Osteoblast (primary cell): ENCODE results near the gene A2M. TPM values are rescaled to one million over a fixed set of nuclear protein-coding genes. Genes with fewer than 3 reads are reported as not detected.

Source experiments
- DNase-seq: peaks from one replicate; pipeline ENCODE4 v3.0.0; 2011; ENCODE audit warnings: low spot score, mixed read lengths; ENCODE audit not compliant: insufficient read length; ENCODE audit errors: missing footprints
- H2AFZ ChIP-seq: 2 replicates; pipeline ENCODE4 v1.6.0; 2011; ENCODE audit warnings: mild to moderate bottlenecking, low read length
- H3K27ac ChIP-seq: 2 replicates; pipeline ENCODE4 v1.5.1; 2011; ENCODE audit warnings: mild to moderate bottlenecking, low read depth, low read length, moderate library complexity
- H3K27me3 ChIP-seq: 2 replicates; pipeline ENCODE4 v1.6.0; 2012; ENCODE audit warnings: mild to moderate bottlenecking, control low read depth, inconsistent platforms, low read length, moderate library complexity; ENCODE audit not compliant: insufficient read depth
- H3K36me3 ChIP-seq: 2 replicates; pipeline ENCODE4 v1.5.1; 2011; ENCODE audit warnings: mild to moderate bottlenecking, low read length, control low read depth, moderate library complexity; ENCODE audit not compliant: insufficient read depth
- H3K4me1 ChIP-seq: 2 replicates; pipeline ENCODE4 v1.5.1; 2011; ENCODE audit warnings: mild to moderate bottlenecking, low read length, control low read depth, moderate library complexity; ENCODE audit not compliant: insufficient read depth
- H3K4me2 ChIP-seq: 2 replicates; pipeline ENCODE4 v1.6.0; 2011; ENCODE audit warnings: mild to moderate bottlenecking, low read length; ENCODE audit not compliant: insufficient read depth
- H3K4me3 ChIP-seq: fragments of 200-600 bp; sonication (generic); 3 replicates; pipeline ENCODE4 v1.5.1; 2012; ENCODE audit warnings: mild to moderate bottlenecking, low read length, inconsistent platforms; ENCODE audit not compliant: insufficient read depth
- H3K79me2 ChIP-seq: 2 replicates; pipeline ENCODE4 v1.6.0; 2012; ENCODE audit warnings: mild to moderate bottlenecking, low read length, control low read depth, inconsistent platforms; ENCODE audit not compliant: insufficient read depth
- H3K9me3 ChIP-seq: 2 replicates; pipeline ENCODE4 v1.5.1; 2011; ENCODE audit warnings: low read depth, low read length, control low read depth
- H4K20me1 ChIP-seq: 2 replicates; pipeline ENCODE4 v1.6.0; 2012; ENCODE audit warnings: mild to moderate bottlenecking, low read length, control low read depth; ENCODE audit not compliant: insufficient read depth
- total RNA-seq: library from RNA; depleted of rRNA; stranded (reverse); fragments of >200 nt; gene quantifications from 2 replicates; pipeline ENCODE4 v1.2.3, GENCODE V29; 2012
- TF ChIP-seq, protein P1 (sequence below): IDR thresholded peaks from 2 replicates; pipeline ENCODE4 v1.5.1; 2011; ENCODE audit warnings: mild to moderate bottlenecking, low read depth, low read length, moderate library complexity; ENCODE audit errors: extremely low read depth

The A2M gene
- total RNA-seq, 1 donor, result 2.2 TPM

DNA sequence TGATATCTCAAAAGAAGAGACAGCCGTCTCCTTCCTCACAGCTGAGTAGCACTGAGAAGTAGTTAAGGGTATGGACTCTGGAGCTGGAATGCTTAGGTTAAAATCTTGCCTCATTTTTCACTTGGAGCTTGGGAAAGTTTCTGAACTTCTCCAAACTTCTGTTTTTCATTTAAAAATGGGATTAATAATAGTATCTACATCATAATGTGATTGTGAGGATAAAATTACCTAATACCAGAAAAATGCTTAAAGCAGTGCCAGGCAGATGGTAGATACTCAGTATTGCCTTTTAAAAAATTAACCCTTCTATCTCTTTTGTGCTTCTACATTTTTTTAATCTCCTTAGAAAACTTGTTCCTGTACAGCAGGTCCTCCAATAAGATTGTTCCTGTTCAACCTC is 63.1 kb downstream of the A2M start:
- no peak overlapping the region for H2AFZ ChIP-seq
- TF ChIP-seq, protein P1, sequence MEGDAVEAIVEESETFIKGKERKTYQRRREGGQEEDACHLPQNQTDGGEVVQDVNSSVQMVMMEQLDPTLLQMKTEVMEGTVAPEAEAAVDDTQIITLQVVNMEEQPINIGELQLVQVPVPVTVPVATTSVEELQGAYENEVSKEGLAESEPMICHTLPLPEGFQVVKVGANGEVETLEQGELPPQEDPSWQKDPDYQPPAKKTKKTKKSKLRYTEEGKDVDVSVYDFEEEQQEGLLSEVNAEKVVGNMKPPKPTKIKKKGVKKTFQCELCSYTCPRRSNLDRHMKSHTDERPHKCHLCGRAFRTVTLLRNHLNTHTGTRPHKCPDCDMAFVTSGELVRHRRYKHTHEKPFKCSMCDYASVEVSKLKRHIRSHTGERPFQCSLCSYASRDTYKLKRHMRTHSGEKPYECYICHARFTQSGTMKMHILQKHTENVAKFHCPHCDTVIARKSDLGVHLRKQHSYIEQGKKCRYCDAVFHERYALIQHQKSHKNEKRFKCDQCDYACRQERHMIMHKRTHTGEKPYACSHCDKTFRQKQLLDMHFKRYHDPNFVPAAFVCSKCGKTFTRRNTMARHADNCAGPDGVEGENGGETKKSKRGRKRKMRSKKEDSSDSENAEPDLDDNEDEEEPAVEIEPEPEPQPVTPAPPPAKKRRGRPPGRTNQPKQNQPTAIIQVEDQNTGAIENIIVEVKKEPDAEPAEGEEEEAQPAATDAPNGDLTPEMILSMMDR, result no peak
- H3K27me3 ChIP-seq, result no peaks in the 10 kb centered on the region
- no peak overlapping the region for H3K27ac ChIP-seq
- H3K79me2 ChIP-seq, result no peaks in the 10 kb centered on the region
- H3K4me2 ChIP-seq, result no peak overlapping the region
- no peak overlapping the region for H3K4me3 ChIP-seq
- no peaks in the 10 kb centered on the region for H3K9me3 ChIP-seq
- H4K20me1 ChIP-seq, result no peaks in the 10 kb centered on the region
- no peak for DNase-seq
- H3K36me3 ChIP-seq, result no peaks in the 10 kb centered on the region
- H3K4me1 ChIP-seq, result no peaks in the 10 kb centered on the region

DNA sequence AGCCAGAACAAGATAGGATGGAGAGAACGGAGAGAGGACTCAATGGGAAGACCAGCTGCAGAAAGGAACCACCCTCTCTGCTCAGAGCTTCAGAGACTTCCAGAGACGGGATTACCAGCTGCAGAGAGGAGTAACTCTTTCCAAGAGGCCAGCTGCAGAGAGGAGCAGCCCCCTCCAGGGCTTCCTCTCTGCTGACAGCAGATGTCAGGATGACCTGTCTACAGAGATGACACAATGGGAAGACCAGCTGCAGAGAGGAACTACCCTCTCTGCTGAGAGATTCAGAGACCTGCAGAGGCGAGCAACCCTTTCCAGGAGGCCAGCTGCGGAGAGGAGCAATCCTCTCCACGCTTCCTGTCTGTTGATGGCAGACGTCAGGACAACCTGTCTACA is 64.6 kb downstream of the A2M start:
- Histone ChIP-seq H3K27ac (no peak overlapping the region), H3K79me2 (no peaks in the 10 kb centered on the region), H3K36me3 (no peaks in the 10 kb centered on the region), H3K9me3 (no peaks in the 10 kb centered on the region), H3K27me3 (no peaks in the 10 kb centered on the region), H3K4me1 (no peaks in the 10 kb centered on the region), H2AFZ (no peak overlapping the region), H3K4me2 (no peak overlapping the region), H4K20me1 (no peaks in the 10 kb centered on the region), H3K4me3 (no peak overlapping the region)
- TF ChIP-seq, protein P1, result no peak
- DNase-seq, result no peak

DNA sequence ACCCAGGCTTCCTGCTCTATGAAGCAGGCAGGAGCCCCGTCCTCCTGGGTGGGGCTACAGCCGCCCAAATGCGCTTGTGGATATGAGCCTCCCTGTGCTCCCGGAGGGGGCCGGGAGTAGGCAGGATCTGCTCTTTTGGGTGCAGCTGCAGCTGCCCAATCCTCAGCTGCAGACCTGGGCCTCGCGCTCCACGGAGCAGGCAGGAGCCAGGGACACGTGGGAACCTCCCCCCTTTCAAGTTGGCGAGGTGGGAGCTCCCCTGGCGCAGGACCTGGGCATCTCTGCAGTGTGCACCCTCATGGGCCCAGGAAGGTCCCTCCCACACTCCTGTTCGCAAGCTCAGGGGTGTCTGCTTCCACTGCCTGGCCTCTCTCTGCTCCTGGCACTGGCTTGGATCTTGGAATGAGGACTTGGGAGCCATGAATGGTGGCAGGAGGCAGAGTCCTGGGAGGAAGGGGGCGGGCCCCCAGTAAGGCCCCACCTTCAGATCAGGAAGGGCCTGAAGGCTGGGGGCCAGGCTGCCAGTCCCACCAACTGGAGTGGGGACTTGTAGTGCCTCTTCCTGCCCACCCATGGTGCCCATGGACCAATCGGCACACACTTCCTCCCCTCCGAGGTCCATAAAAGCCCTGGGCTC is 65.1 kb downstream of the A2M start:
- Histone ChIP-seq H3K4me3 (no peak overlapping the region), H3K27ac (no peak overlapping the region), H3K36me3 (no peaks in the 10 kb centered on the region), H3K79me2 (no peaks in the 10 kb centered on the region), H2AFZ (no peak overlapping the region), H4K20me1 (no peaks in the 10 kb centered on the region), H3K4me2 (no peak overlapping the region), H3K4me1 (no peaks in the 10 kb centered on the region), H3K27me3 (no peaks in the 10 kb centered on the region), H3K9me3 (no peaks in the 10 kb centered on the region)
- TF ChIP-seq, protein P1, result no peak
- no peak for DNase-seq

- Histone ChIP-seq H3K4me2 (no peak overlapping the region), H3K79me2 (no peaks in the 10 kb centered on the region), H2AFZ (no peak overlapping the region), H3K36me3 (no peaks in the 10 kb centered on the region), H4K20me1 (no peaks in the 10 kb centered on the region), H3K9me3 (no peaks in the 10 kb centered on the region), H3K4me3 (no peak overlapping the region), H3K4me1 (no peaks in the 10 kb centered on the region), H3K27ac (no peak overlapping the region), H3K27me3 (no peaks in the 10 kb centered on the region)
- TF ChIP-seq, protein P1, result peak; percentile 57
- peak; percentile 51 for DNase-seq
Measured at GRCh38 chr12:9049520-9050133, 66.1 kb downstream of the A2M start.
